IPS DF 6.9 (cell line): ENCODE results near the gene XYLT1.

Experiments used
- DNase-seq: peaks from one replicate; pipeline ENCODE4 v3.0.0-alpha.2; 2013; ENCODE audit warnings: low read depth, low spot score
- H3K27ac ChIP-seq: one replicate; pipeline ENCODE4 v1.5.1; 2013; ENCODE audit warnings: low read length, control low read depth
- H3K27me3 ChIP-seq: 2 replicates; pipeline ENCODE4 v1.6.1; 2013; ENCODE audit warnings: mild to moderate bottlenecking, low read length; ENCODE audit not compliant: control insufficient read depth, insufficient read depth
- H3K36me3 ChIP-seq: 2 replicates; pipeline ENCODE4 v1.6.1; 2013; ENCODE audit warnings: low read length; ENCODE audit not compliant: control insufficient read depth, insufficient read depth
- H3K4me1 ChIP-seq: 2 replicates; pipeline ENCODE4 v1.6.1; 2013; ENCODE audit warnings: low read length; ENCODE audit not compliant: control insufficient read depth, insufficient read depth
- H3K4me3 ChIP-seq: 2 replicates; pipeline ENCODE4 v1.5.1; 2013; ENCODE audit warnings: mild to moderate bottlenecking, low read length
- H3K9me3 ChIP-seq: 2 replicates; pipeline ENCODE4 v1.6.1; 2013; ENCODE audit warnings: low read length, inconsistent platforms; ENCODE audit not compliant: control insufficient read depth, insufficient read depth
- whole genome bisulfite sequencing: extraction: QIAGEN DNeasy Blood & Tissue Kit; methylation state at CpG from one replicate; pipeline ENCODE4 v1.1.7; 2013; ENCODE audit warnings: mixed read lengths, missing lambda C conversion rate; ENCODE audit not compliant: insufficient read length, insufficient coverage; 5-methylcytosine and 5-hydroxymethylcytosine counted together

The XYLT1 gene

GRCh38 chr16:17223576-17223975, 247.2 kb downstream of the XYLT1 start:
- H3K36me3 ChIP-seq = no peaks in the 10 kb centered on the region
- no peaks in the 10 kb centered on the region for H3K4me1 ChIP-seq
- no peak overlapping the region for H3K27ac ChIP-seq
- no CpG with 5 or more reads among the region's 3 CpGs for WGBS
- DNase-seq = no peak
- H3K27me3 ChIP-seq = no peaks in the 10 kb centered on the region
- no peaks in the 10 kb centered on the region for H3K9me3 ChIP-seq
- H3K4me3 ChIP-seq = no peak overlapping the region

DNA sequence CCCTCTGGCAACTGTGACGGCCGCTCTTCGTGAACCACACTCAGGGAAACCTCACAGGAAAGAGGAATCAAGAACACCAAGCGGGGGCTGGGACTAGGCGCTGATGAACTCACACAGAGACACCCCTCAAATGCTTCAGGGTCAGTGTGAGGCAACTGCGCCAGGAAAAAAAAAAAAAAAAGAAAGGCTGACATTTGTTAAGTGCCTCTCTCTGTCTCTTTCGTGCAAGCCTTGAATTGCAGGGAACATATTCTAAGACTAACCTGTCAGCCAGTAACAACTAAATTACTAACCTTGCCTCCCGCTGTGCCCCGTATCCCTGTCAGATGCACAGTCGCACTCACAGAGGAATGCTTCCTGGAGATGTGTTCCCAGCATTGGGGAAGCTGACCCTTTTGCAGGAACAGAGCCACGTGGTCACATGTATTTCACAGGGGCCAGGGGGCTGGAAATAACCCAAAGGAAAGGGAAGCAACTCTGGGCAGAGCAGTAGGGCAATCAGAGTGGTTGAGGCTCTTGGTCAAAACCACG, 247.8 kb downstream of the XYLT1 start:
- no CpG with 5 or more reads among the region's 12 CpGs for WGBS

DNA sequence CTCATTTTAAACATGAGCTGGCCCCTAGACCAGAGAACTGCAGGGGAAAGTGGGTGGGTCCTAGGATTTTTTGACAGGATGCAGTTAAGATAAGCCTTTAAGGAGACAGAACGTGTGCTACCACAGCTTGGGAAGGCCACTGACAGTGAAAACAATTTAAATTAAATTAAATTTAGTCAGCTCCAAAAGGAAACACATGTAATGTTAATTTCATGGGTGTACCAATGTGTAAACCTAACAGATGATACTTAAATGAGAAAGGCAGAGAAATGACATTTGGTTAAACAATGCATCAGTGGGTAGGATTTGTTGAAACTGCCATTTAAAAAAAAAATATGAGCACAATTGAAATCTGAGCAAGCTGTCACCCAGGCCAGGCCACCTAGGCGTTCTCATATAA, 250.8 kb downstream of the XYLT1 start:
- Histone ChIP-seq H3K9me3 (no peaks in the 10 kb centered on the region), H3K27ac (no peak overlapping the region), H3K27me3 (no peaks in the 10 kb centered on the region), H3K4me1 (no peaks in the 10 kb centered on the region), H3K4me3 (no peak overlapping the region), H3K36me3 (no peaks in the 10 kb centered on the region)
- WGBS = no CpG with 5 or more reads among the region's 2 CpGs
- DNase-seq = no peak

More for the DNA sequence above, 247.8 kb downstream of the XYLT1 start:
- no peak for DNase-seq
- H3K36me3 ChIP-seq = no peaks in the 10 kb centered on the region
- H3K27me3 ChIP-seq = no peaks in the 10 kb centered on the region
- H3K4me3 ChIP-seq = no peak overlapping the region
- no peaks in the 10 kb centered on the region for H3K4me1 ChIP-seq
- no peak overlapping the region for H3K27ac ChIP-seq
- H3K9me3 ChIP-seq = no peaks in the 10 kb centered on the region

DNA sequence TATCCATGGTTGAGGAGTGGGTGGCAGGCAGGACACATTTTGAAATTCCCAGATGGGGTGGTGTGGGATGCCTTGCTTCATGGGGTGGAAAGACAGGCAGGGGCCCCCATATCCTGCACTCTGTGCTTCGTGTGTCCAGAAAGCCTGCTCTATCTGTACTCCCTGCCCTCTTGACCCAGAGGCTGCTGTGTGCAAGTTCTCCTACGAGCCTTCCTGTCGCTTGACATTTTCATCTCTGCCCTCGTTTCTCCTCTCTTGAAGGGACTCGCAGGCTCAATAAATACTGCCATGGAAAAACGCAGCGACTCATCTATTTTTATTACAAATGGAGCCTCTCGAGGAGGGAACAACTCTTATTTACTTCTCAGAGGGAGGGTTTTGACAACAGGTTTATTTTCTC, 254.8 kb downstream of the XYLT1 start:
- Histone ChIP-seq H3K9me3 (no peaks in the 10 kb centered on the region), H3K27me3 (no peaks in the 10 kb centered on the region), H3K4me3 (no peak overlapping the region), H3K4me1 (no peaks in the 10 kb centered on the region), H3K27ac (no peak overlapping the region), H3K36me3 (no peaks in the 10 kb centered on the region)
- DNase-seq = no peak
- no CpG with 5 or more reads among the region's 8 CpGs for WGBS

DNA sequence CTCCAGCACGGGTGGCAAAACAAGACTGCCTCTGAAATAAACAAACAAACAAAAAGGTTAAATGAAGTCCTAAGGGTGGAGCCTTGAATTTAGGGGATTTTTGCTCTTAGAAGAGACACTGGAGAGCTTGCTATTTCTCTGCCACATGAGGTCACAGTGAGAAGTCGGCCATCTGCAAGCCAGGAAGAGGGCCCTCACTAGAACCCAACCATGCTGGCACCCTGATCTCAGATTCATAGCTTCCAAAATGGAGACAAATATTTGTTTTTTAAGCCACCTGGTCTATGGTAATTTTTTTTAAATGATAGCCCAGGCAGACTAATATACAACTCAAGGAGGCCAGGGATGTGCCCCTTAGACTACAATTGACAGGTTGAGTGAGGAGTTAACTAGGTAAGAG, 255.5 kb downstream of the XYLT1 start:
- Histone ChIP-seq H3K4me3 (no peak overlapping the region), H3K36me3 (no peaks in the 10 kb centered on the region), H3K27me3 (no peaks in the 10 kb centered on the region), H3K4me1 (no peaks in the 10 kb centered on the region), H3K9me3 (no peaks in the 10 kb centered on the region), H3K27ac (no peak overlapping the region)
- WGBS = no CpG with 5 or more reads among the region's 2 CpGs
- no peak for DNase-seq

DNA sequence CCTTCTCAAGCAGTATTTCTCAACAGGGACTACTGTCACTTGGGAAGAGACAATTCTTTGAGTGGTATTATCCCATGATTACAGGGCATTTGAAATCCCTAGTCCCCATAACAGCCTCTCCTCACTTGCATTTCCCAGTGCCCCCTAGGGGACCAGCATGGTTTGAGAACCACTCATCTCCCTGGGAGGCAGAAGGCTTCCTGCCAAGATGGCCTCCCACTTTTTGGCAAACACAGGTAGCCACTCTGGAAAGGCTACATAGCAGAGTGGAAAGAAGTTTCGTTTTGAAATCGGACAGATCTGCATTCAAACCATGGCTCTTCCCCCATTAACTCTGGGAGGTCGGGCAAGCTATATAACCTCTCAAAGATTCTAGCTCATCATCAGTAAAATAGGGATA, 256.8 kb downstream of the XYLT1 start:
- Histone ChIP-seq H3K36me3 (no peaks in the 10 kb centered on the region), H3K9me3 (no peaks in the 10 kb centered on the region), H3K4me1 (no peaks in the 10 kb centered on the region), H3K27ac (no peak overlapping the region), H3K27me3 (no peaks in the 10 kb centered on the region), H3K4me3 (no peak overlapping the region)
- WGBS = no CpG with 5 or more reads among the region's 3 CpGs
- no peak for DNase-seq

DNA sequence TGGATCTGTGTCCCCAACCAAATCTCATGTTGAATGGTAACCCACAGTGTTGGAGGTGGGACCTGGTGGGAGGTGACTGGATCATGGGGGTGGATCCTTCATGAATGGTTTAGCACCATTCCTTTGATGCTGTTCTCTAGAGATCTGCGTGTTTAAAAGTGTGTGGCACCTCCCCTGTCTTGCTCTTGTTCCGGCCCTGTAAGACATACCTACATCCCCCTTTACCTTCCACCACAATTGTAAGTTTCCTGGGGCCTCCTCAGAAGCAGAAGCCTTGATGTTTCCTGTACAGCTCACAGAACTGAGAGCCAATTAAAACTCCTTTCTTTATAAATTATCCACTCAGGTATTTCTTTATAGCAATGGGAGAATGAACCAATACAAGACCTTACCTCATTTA, 257.7 kb downstream of the XYLT1 start:
- DNase-seq = no peak
- WGBS = no CpG with 5 or more reads among the region's 2 CpGs
- no peaks in the 10 kb centered on the region for H3K4me1 ChIP-seq
- H3K27ac ChIP-seq = no peak overlapping the region
- no peaks in the 10 kb centered on the region for H3K9me3 ChIP-seq
- H3K27me3 ChIP-seq = no peaks in the 10 kb centered on the region
- no peak overlapping the region for H3K4me3 ChIP-seq
- H3K36me3 ChIP-seq = no peaks in the 10 kb centered on the region

- H3K4me1 ChIP-seq = no peaks in the 10 kb centered on the region
- DNase-seq = no peak
- WGBS = no CpG with 5 or more reads among the region's 6 CpGs
- no peaks in the 10 kb centered on the region for H3K9me3 ChIP-seq
- H3K36me3 ChIP-seq = no peaks in the 10 kb centered on the region
- H3K27ac ChIP-seq = no peak overlapping the region
- no peaks in the 10 kb centered on the region for H3K27me3 ChIP-seq
- H3K4me3 ChIP-seq = no peak overlapping the region
Observed at GRCh38 chr16:17212606-17213005, 258.2 kb downstream of the XYLT1 start.

DNA sequence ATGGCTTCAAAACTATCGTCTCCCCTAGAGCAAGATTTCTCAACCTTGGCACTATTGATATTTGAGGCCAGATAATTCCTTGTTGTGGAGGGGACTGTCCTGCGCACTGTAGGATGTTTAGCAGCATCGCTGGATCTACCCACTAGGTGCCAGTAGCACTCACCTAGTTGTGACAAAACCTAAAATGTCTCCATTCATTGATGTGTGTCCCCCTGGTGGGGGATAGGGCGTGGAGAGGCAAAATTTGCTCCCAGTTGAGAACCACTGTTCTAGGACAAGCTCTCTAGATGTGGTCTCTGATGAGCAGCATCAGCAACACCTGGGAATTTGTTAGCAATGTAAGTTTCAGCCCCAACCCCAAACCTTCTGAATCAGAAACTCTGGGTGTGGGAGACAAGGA, 259.0 kb downstream of the XYLT1 start:
- no peaks in the 10 kb centered on the region for H3K27me3 ChIP-seq
- H3K36me3 ChIP-seq = no peaks in the 10 kb centered on the region
- no peak for DNase-seq
- no peaks in the 10 kb centered on the region for H3K9me3 ChIP-seq
- WGBS = no CpG with 5 or more reads among the region's 4 CpGs
- H3K27ac ChIP-seq = no peak overlapping the region
- no peak overlapping the region for H3K4me3 ChIP-seq
- H3K4me1 ChIP-seq = no peaks in the 10 kb centered on the region

GRCh38 chr16:17206712-17207111, 264.0 kb downstream of the XYLT1 start:
- H3K9me3 ChIP-seq = no peaks in the 10 kb centered on the region
- DNase-seq = no peak
- no peaks in the 10 kb centered on the region for H3K27me3 ChIP-seq
- H3K4me3 ChIP-seq = no peak overlapping the region
- WGBS = no CpG with 5 or more reads among the region's 2 CpGs
- H3K27ac ChIP-seq = no peak overlapping the region
- no peaks in the 10 kb centered on the region for H3K36me3 ChIP-seq
- peaks cover 1% of the 10 kb centered on the region; the same call in 1 of the 2 replicates for H3K4me1 ChIP-seq
